Type B pancreatic cell (in vitro differentiated cells): ENCODE data around the gene GALNT15. TPM values are rescaled to one million over a fixed set of nuclear protein-coding genes. Genes with fewer than 3 reads are reported as not detected.

Experiments
- DNase-seq: peaks from one replicate; pipeline ENCODE4 v3.0.0; 2021; ENCODE audit warnings: mixed read lengths; ENCODE audit not compliant: unreplicated experiment; ENCODE audit errors: extremely low spot score
- H3K27ac Mint-ChIP-seq: 2 replicates; pipeline ENCODE4 v1.8.0; 2021; ENCODE audit warnings: mild to moderate bottlenecking, mixed read lengths
- H3K27me3 Mint-ChIP-seq: 2 replicates; pipeline ENCODE4 v1.8.0; 2021; ENCODE audit warnings: mixed read lengths
- H3K36me3 Mint-ChIP-seq: 2 replicates; pipeline ENCODE4 v1.8.0; 2021; ENCODE audit warnings: mixed read lengths
- H3K4me1 Mint-ChIP-seq: one replicate; pipeline ENCODE4 v1.8.0; 2021; ENCODE audit warnings: mixed read lengths; ENCODE audit not compliant: unreplicated experiment
- H3K4me3 Mint-ChIP-seq: 2 replicates; pipeline ENCODE4 v1.8.0; 2021; ENCODE audit warnings: mild to moderate bottlenecking, mixed read lengths
- H3K9me3 Mint-ChIP-seq: 2 replicates; pipeline ENCODE4 v1.8.0; 2021; ENCODE audit warnings: mixed read lengths
- total RNA-seq: library from RNA; stranded (reverse); gene quantifications from 2 replicates; pipeline ENCODE4 v1.2.1, GENCODE V29; 2021; ENCODE audit warnings: low replicate concordance
- TF ChIP-seq, protein P1 (sequence below): fragments of 200-600 bp; sonication (generic); conservative IDR thresholded peaks from 2 replicates; pipeline ENCODE4 v1.5.0; 2021; ENCODE audit warnings: antibody characterized with exemption, mild to moderate bottlenecking

GALNT15 gene
- total RNA-seq, 1 donor from 2014 or later: 0.17 TPM

DNA sequence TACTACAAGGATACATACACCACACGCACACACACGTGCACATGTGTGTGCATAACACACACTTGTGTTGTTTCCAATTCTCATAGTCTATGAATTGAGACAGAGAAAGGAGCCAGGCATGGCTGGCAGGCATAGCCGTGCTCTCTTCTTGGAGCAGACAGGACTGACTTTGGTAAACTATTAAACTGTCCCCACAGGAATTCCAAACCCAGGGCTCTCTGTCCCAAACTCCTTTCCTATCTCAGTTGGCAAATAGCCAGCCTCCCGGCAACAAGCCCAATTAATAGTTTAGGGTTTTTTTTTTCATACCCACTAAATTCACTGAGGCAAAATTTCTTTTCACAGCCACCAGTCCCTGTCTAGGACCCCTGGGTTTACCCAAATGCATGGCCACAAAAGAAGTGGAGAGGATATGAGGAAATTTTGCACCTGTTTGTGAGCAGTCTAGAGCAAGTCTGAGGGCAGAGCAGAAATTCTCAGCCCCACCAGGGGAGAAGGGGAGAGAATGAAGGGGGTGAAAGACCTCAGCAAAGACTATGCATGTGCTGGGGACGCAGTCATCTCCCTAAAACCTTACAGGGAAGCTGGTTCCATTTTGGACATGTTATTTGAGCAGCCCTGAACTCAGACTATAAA is 17.8 kb downstream of the GALNT15 start:
- no peaks in the 10 kb centered on the region for H3K4me1 Mint-ChIP-seq
- no peaks in the 10 kb centered on the region for H3K36me3 Mint-ChIP-seq
- H3K27me3 Mint-ChIP-seq: peaks cover 9% of the 10 kb centered on the region
- DNase-seq: no peak
- TF ChIP-seq, protein P1, sequence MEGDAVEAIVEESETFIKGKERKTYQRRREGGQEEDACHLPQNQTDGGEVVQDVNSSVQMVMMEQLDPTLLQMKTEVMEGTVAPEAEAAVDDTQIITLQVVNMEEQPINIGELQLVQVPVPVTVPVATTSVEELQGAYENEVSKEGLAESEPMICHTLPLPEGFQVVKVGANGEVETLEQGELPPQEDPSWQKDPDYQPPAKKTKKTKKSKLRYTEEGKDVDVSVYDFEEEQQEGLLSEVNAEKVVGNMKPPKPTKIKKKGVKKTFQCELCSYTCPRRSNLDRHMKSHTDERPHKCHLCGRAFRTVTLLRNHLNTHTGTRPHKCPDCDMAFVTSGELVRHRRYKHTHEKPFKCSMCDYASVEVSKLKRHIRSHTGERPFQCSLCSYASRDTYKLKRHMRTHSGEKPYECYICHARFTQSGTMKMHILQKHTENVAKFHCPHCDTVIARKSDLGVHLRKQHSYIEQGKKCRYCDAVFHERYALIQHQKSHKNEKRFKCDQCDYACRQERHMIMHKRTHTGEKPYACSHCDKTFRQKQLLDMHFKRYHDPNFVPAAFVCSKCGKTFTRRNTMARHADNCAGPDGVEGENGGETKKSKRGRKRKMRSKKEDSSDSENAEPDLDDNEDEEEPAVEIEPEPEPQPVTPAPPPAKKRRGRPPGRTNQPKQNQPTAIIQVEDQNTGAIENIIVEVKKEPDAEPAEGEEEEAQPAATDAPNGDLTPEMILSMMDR: no peak
- H3K9me3 Mint-ChIP-seq: no peaks in the 10 kb centered on the region
- no peak overlapping the region for H3K4me3 Mint-ChIP-seq
- H3K27ac Mint-ChIP-seq: no peak overlapping the region

DNA sequence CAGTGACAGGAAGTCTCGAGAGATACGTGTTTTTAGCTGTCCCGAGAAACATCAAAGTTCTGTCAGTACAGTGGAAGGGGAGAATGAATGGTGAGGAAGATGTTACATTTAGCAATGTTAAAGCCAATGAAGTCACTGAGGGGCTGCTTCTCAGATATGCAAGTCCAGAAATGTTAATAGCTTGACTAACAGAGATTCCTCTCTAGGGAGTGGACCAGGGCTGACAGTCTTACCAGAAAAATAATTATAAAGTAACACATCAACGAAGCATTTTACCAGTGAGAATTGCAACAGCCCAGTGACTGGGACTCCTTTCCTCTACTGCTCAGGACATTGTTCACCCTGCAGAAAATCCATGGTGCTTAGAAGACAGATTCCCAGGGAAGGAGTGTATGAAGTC is 23.9 kb downstream of the GALNT15 start:
- no peak for DNase-seq
- Mint-ChIP-seq H3K9me3 (no peaks in the 10 kb centered on the region), H3K27me3 (peaks cover 3% of the 10 kb centered on the region), H3K4me1 (no peaks in the 10 kb centered on the region), H3K27ac (no peak overlapping the region), H3K4me3 (no peak overlapping the region), H3K36me3 (no peaks in the 10 kb centered on the region)
- TF ChIP-seq, protein P1: no peak

DNA sequence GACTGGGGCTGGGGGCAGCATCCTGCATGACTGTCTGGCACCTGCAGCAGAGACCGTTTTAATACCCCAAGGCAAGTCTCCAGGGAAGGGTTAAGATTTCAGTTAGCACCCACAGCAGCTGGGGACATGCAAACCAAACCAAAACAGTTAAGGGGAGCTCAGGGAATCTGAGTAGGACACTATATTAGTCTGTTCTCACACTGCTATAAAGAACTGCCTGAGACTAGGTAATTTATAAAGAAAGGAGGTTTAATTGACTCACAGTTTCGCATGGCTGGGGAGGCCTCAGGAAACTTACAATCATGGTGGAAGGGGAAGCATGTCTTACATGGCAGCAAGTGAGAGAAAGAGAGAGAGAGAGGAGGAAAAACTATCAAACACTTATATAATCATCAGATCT is 25.3 kb downstream of the GALNT15 start:
- H3K4me3 Mint-ChIP-seq: no peak overlapping the region
- peaks cover 3% of the 10 kb centered on the region for H3K27me3 Mint-ChIP-seq
- no peak overlapping the region for H3K27ac Mint-ChIP-seq
- no peaks in the 10 kb centered on the region for H3K9me3 Mint-ChIP-seq
- no peaks in the 10 kb centered on the region for H3K4me1 Mint-ChIP-seq
- no peak for DNase-seq
- TF ChIP-seq, protein P1: no peak
- no peaks in the 10 kb centered on the region for H3K36me3 Mint-ChIP-seq

DNA sequence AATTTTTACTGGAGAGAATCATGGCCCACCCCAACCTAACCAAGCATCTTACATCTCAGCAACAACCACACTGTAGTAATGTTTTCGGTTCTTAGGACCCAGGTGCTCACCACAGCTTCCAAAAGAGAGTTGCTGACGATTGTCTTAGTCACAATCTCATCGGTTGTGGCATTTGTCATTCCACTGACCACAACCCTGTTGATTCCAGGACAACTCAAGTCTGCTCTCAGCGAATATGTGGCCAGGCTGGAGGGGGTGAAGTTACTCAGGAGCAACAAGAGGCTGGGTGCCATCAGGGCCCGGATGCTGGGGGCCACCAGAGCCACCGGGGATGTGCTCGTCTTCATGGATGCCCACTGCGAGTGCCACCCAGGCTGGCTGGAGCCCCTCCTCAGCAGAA is 25.9 kb downstream of the GALNT15 start:
- TF ChIP-seq, protein P1: no peak
- no peaks in the 10 kb centered on the region for H3K9me3 Mint-ChIP-seq
- H3K27me3 Mint-ChIP-seq: peaks cover 3% of the 10 kb centered on the region
- no peak for DNase-seq
- H3K27ac Mint-ChIP-seq: no peak overlapping the region
- H3K36me3 Mint-ChIP-seq: no peaks in the 10 kb centered on the region
- no peak overlapping the region for H3K4me3 Mint-ChIP-seq
- H3K4me1 Mint-ChIP-seq: peaks cover 1% of the 10 kb centered on the region

DNA sequence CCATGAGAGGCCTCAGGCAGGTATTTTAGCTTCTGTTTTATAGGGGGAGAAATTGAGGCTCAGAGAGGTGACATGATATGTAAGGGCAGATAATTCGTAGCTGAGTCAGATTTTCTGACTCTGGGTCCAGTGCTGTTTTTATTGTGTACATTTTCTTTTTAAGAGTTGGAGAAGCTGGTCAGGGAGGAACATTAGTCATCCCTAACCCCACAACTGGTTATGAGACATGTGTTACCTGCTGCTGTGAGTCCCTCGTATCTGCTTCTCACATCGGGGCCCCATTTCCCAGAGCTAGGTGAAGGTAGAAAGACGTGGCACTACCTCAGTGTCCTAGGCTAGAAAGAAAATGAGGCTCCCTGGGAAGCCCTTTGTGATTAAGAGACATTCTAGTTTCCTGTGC is 28.6 kb downstream of the GALNT15 start:
- no peaks in the 10 kb centered on the region for H3K36me3 Mint-ChIP-seq
- TF ChIP-seq, protein P1: no peak
- peaks cover 3% of the 10 kb centered on the region for H3K27me3 Mint-ChIP-seq
- no peak overlapping the region for H3K27ac Mint-ChIP-seq
- no peak for DNase-seq
- H3K4me1 Mint-ChIP-seq: peaks cover 10% of the 10 kb centered on the region
- H3K4me3 Mint-ChIP-seq: no peak overlapping the region
- H3K9me3 Mint-ChIP-seq: no peaks in the 10 kb centered on the region
